ENCODE measurements around the gene SH3RF3.

Gene SH3RF3

DNA sequence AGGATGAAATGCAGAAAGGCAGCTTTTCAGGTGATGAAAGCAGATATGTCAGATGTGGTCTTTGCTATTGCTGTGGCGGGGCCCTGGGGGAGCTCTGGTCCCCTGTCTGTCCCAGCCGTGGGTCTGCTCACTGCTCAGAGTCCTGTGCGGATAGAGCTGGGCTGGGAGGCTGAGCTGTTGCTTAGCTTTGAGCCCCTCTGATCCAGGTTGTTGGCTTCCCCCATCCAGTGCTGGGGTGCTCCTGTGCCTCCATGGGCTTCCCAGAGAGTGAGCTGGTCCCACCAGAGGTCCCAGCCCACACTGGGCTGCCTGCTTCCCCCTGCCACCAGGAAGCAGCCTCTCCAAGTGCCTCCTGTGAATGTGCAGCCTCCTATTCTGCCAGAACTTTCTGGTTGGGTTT, 55.4 kb downstream of the SH3RF3 start:
- no peak for DNase-seq (ENCODE audit: low spot score)

DNA sequence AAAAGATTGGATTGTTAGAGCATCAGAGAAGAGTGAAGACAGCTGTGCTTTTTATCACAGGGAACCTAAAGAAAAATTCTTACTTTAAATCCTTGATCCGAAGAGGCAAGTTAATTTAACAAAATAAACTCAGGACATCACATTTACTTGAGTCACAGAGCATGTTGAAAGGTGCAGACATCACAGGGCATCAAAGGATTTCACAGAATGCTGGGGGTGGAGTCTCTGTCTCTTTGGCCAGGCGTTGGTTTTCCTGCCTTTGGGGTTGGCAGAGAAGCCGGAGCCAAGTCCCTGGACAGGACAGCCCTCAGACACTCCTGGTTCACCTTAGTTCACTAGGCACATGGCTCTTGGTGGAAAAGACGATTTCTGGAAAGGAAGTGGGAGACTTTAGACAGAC, 56.3 kb downstream of the SH3RF3 start:
- DNase-seq (ENCODE audit: low spot score) = no peak

DNA sequence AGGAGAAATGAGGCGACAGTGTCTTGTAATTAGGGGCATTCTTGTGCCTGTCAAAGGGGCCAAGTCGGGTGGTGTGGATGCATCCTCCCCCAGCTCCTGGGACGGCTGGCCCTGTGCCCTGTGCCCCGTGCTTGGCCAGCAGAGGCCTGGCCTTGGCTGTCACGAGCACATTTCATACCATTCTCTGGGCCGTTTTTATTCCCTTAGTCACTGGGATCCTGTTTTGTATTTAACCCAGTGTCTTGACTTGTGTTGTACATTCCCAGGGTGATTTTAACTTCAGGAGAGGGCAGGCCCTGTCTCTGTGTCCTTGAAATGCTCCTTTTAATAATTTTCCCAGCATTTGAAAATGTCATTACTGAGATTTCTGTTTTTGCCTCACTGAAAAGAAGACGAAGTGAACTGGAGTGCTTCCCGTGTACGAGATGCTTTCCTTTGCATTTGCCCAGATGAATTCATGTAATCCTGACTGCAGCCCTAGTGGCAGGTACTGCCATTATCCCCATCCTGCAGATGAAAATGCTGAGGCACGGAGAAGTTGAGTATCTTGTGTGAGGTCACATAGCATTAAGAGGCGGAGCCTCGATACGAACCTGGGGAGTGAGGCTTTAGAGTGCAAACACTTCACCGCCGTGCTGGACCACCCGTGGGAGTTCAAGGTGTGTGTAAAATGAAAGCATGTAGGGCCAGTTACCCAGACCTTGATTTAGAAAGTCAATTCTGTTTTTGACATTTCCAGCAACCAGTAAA, 57.0 kb downstream of the SH3RF3 start:
- DNase-seq (ENCODE audit: low spot score) = no peak

DNA sequence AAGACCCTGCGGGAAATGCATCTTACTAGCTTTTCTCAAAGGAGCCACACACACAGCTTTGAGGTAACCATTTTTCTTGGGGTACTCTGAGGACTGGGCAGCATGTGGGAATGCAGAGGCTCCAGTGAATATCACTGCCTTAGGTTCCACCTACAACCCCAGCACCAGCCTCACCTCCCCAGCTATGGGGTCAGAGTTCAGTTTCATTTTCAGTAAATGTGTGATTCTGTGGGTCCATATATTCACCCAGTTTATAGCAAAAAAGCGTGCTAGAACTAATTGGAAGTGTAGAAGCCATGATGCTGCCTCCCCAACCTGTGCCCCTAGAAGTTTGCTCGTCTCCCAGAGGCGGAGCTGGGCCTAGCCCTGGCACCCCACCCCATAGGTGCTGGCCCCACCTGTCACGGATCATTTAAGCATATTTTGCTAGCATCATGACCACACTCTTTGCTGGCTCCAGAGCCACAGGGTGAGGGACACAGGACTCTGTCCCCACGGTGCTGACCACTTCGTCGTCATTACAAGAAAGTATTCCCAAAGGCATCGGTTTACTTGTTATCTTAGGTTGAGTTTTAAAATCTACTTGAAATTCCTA, 57.7 kb downstream of the SH3RF3 start:
- DNase-seq (ENCODE audit: low spot score) = no peak

DNA sequence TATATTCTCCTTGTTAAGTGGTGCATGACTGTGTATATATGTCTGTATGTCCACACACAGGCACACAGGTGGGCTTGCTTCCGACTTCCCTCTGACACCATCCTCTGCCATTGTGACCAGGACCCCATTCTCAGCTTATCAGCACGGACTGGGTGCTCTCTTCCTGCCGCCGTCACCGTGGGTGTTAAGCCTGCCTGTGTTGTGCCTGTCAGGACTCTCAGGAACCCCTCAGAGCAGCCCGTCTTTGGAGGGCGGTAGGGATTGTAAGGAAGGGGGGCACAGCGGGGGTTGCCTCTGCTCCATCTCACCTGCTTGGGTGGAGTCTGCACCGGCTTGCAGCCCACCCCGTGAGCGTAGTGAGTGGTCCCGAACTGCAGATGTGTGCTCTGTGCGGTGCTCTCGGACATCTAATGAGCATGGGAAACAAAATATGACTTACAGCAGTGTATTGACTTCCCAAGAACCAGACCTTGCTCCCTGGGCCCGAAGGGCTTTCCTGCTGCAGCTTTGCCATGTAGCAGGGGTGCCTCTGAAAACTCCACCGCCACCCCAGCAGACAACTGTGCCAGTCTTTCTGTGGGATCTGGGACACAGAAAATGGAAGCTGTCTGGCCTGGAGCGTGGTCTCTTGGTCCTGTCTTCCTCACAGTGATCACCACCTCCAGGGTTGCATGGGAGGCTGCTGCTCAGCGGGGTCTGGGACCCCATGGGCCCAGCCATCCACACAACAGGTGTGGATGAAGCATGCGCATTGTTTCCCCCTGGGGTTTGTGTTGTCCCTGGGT, 58.9 kb downstream of the SH3RF3 start:
- DNase-seq (ENCODE audit: low spot score) = no peak

DNA sequence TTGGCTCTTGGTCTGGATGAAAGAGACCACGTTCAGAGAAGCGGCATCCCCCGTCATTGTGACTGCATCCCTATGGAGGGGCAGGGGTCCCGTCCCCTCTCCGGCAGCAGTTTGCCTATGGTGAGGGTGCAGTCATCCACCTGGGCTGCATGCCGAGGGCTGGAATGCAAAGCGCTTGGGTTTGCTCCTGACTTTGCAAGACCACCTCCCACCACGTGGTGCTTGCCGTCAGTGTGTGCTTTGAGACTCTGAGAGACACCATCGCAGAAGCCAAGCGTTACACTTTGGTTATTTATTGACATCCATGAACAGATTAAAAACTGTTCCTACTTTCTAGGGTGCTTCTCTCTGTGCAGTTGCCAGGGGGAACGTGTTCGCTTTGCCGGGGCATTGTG, 59.5 kb downstream of the SH3RF3 start:
- DNase-seq (ENCODE audit: low spot score) = no peak

DNA sequence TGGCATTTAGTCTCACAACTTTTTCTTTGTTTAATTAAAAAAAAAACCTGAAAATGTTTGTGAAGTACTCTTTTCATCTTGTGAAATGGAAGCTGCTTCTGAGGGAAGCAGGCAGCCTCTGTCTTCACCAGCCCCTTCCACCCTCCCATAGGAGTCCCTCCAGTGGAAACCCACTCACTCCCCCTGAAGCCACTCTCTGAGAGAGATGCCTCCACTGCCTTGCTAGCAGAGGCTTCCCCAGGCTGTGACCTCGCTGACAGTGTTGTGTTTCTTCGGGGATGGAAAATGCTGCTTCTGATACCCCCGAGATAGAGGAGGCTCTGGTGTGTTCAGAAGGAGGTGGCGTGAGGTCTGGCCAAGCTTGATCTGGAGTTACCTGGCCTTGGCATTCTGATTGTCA, 59.9 kb downstream of the SH3RF3 start:
- no peak for DNase-seq (ENCODE audit: low spot score)

DNA sequence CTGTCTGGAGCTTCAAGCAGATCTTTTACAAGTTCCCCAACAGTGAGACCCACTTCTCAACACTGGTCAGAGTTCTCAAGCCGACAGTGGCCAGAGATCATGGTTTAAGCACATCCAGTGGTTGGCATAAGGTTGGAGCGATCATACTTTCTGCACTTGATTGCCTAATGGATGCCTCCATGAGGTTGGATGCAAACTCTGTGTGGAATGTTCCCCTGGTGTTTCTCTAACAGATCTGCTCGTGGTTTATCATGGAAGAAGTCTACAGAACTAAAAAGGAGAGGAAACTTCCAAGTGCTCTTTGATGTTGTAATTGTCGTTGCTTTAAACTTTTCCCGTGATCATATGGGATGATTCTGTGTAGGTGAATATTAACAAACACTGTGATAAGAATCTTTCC, 60.7 kb downstream of the SH3RF3 start:
- DNase-seq (ENCODE audit: low spot score) = no peak

DNA sequence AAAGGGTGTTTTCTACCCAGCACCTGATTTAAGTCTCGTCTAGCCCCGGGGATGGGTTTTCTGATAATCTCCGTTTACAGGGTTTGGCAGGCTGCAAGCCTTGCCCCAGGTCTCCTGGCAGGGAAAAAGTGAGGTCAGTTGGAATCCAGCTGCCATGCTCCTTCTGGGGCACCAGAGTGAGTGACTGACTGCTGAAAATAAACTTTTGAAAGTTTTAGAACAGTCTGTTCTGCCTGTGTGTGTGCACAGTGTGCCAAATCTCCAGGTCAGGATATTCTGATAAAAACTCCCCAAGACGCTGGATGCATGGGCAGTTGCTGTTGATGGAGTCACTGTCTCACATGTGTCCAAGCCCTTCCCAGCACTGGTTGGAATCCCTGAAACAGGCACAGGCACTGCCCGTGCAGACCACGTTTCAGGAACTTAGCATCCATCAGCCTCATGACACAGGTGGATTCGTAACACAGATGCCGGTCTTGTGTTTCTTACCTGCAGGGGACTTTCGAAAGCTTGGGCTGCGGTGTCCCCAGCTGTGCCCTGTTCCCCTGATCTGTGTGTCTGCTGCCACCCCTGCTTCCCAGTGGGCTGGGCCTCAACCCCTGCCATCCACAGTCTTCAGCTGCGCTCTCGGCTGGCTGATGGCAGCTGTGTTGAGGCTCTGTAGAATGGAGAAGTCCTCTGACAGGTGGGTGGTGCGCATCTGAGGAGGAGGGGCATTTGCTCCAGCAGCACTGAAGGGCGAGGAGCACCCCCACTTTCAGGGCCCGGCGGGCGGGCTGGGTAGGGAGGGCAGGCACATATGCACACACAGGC, 65.0 kb downstream of the SH3RF3 start:
- DNase-seq (ENCODE audit: low spot score) = no peak

DNA sequence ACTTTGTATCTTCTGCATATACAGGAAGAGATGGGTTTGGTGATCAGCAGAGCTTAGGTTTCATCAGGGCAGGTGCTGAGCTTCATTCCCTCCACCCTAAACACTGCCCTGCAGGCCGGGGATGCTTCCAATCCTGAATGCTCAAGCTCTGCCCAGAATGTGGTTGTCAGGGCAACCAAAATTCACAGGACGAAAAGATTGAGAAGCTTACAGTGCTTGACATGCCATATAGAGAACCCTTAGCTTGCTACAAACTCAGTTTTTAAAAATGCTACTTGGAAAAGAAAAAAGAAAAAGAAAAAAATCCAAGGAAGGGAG, 65.6 kb downstream of the SH3RF3 start:
- no peak for DNase-seq (ENCODE audit: low spot score)

DNA sequence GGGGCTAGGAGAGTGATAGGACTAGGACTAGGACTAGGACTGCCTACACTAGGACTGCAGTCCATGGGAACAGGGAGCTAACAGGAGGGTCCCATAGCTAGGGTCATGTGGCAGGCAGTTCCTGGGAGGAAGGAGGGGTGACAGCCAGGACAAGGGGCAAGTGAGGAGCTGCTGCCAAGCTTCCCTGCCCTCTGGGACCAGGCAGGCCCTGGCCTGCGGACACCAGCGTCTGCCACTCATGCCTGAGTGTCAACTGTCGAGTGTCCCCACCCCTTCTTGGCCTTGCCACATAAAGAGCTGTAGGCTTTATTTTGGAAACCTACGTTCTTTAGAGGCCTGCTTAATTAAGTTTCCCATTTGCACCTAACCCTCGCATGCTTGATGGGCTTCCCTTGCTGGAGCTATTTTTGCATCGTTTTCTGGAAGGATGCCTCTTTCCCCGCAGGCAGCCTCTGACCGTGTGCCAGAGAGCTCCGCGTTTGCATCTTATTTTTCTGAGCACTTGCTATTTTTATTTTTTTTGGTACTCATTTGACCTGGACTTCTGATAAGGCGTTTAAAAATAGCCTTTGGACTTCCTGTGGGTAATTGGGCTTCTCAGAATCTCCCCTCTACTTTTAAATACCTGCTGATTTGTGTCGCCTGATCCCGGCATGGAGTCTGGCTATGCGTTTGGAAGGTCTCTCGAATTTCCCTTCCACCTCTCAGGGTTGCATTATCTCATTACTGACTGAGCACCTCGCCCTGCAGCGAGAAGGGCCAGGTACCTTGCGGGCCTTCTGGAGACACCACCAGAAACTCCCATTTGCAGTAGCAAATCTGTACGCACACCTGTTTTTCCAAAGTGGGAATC, 66.4 kb downstream of the SH3RF3 start:
- peak; percentile 42 for DNase-seq (ENCODE audit: low spot score)

DNA sequence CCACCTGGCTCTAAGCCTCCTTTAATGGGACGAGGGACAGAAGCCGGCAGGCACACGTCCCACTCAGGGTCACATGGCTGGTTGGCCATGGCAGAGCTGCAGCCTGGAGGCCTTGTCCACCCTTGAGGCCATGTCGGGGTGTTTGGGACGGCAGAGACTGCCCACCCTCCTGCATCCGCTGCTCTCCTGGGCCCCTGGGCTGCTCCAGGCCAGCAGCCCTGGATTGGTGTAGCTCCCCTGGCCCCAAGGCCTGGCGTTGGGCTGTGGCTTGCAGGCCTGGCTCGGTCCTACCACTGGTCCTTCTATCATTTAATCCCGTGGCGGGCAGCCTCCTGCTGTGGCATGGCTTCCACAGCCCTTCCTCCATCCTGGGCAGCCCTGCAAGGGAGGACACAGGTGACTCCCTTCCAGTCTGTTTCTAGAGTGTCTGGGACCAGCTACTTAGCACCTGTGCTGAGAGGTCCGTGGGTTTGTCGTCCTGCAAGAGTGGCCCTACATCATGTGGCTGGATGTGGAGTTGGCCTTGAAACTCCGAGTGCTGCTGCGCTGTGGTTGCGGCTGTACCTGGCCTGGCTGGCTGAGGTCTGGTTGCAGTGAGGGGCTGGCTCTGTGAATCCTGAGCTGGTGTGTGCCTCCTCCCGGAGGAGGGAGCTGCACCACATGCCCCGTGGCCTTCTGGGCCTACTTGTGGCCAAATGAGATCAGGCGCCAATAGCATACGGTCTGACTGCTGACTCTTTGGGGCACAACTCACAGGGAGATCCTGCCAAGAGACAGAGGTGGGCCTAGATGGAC, 67.3 kb downstream of the SH3RF3 start:
- DNase-seq (ENCODE audit: low spot score) = peak; percentile 64

DNA sequence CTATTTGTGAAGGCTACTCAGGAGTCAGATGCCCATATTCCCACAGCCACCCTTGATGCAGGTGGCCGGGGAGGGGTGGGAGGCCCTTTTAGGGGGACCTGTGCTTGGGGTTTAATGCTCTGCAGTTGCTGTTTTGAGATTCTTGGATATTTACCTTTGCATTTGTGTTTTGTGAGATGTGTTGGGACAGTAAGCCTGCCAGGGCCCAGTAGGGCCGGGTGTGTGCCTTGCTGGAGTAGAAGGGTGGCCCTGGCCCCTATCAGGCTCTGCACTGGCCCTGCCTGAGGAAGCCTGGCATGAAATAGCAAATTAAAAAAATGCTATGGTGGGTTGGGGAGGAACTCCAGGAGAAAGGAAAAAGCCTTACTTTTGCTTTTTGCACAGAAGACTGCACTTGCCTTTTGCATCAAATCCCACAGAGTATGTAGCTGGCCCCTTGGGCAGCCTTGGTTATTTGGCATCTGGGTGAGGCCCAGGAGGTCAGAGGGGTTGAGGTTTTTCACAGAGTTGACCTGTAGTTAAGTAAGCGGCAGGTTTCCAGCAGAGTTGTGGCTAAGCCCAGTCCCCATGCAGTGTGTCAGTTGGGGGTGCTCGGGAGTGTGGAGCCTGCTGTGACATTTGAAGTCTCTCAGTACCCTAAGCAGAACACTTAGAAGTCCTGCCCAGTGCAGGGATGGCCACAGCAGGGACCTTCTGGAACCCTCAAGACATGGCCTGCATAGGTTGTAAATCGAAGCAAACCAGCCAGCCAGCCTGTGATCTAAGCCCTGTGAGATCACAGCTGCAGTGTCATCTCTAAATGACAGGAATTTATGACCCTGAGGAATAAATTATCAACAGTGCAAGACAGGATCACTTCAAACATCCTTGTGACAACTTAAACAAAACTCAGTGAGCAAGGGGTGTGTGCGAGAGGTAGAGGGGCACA, 68.8 kb downstream of the SH3RF3 start:
- peak; percentile 44 for DNase-seq (ENCODE audit: low spot score)

DNA sequence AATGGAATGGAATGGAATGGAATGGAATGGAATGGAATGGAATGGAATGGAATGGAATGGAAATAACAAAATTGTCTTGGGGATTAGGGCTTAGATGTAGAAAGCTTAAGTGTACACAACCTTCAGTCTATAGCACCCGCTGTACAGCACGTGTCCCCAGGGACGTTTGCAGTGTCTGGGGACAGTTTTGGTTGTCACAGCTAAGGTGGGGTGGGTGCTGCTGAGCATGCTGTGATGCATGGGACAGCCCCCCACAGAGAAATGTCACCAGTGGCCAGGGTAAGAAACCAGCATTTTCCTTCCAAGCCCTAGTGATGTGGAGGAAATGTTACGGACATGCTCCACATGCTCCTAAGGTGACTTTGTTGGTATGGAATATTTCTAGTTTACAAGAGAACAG, 70.8 kb downstream of the SH3RF3 start:
- DNase-seq (ENCODE audit: low spot score) = no peak

DNA sequence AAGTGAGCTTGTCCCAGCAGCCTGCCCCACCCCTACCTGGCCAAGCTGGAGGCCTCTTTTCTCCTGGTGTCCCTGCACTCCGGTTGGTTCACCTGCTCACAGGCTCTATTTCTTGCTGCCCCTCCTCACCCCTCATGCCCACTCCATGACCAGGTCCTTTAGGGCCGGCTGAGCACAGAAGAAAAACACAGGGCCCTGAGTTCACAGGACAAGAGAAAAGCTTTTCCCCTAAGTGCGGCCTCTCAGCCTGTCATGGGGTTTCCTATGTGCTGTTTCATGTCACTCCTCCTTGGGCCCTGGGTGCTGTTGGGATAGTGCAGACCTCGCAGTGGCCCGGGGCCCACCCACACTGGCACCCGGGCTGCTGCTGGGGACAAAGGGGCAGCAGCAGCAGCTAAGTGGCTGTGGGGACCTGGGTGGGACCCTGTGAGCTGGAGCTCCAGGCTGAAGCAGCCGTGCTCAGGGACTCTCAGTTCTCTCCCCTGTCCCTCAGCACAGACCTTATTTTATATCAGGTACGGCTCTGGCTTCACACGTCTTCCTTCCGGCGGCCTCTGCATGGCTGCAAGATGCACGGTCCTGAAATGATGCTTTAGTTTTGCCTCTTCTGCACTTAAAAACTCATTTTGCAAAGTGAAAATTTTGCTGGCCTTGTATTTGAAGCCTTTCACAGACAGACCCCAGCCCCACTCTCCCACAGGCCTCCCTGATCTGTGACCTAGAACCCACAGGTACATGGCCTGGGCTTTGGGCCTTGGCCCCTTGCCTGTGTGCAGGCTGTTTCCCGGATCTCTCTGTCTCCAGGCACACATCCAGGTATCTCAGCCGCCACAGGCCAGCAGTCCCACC, 71.8 kb downstream of the SH3RF3 start:
- DNase-seq (ENCODE audit: low spot score) = no peak

DNA sequence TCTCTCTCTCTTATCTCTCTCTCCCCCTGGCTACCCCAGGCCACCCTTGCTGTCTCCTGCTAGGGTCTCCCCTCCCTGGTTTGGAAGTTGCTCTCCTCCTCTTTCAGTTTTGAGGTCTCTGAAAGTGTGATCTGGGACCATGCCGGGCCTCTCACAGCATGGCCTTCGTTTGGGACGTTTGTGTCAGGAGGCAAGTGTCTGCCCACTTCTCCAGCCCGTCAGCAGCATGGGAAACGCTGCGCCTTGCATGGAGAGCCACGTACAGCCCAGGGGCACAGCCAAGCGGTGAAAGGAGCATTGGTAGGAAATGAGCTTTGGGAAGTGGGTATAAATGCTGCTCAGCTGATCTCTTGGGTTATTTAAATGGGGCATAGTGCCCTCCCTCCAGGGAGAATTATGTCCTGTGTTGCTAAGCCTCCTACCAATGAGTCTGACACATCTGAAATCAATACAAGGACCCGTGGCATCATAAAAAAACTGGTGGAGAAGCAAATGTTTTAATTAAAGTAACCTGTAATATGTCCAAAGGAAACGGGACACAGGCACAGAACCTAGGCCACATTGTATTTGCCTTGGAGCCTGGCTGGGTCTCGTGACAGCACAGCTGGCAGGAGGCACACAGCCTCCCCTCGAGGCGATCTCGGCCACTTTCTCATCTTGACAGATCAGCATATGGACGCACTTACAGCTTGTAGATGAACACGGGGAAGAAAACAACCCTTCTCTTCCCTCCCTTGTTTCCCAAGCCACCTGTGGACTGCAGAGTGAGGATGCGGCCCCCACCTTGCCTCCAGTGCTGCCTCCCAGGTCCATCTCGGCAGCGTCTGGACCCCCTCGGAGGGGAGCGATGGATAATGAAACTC, 72.7 kb downstream of the SH3RF3 start:
- DNase-seq (ENCODE audit: low spot score) = peak; percentile 41

DNA sequence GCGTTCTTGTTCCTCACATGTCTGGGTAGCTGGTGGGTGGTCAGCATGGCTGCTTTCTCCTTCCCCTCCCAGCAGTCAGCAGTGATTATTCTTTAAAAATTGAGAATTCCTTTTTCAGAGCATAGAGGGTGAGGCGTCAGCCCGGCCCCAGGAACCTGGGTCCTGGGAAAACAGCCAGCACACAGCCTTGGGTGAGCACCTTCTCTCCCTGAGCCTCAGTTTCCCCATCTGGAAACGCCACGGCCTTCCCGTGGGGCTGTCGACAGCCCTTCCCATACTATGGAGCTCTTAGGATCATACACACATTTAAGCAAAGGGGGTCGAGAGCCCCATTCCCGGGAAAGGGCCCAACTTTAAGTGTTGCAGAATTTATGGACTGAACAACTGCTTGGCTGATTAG, 73.5 kb downstream of the SH3RF3 start:
- DNase-seq (ENCODE audit: low spot score) = no peak
